HK-2 (cell line): Measurements from ENCODE around the gene CHIC2.

Experiments
- DNase-seq: peaks from one replicate; pipeline ENCODE4 v3.0.0-alpha.2; 2018; ENCODE audit not compliant: unreplicated experiment

CHIC2 gene

GRCh38 chr4:54005475-54005874 lies 58.9 kb downstream of the CHIC2 start:
- DNase-seq: no peak

- no peak for DNase-seq
Observed at GRCh38 chr4:54004463-54004862, 59.9 kb downstream of the CHIC2 start.

GRCh38 chr4:54001668-54002365 lies 62.6 kb downstream of the CHIC2 start:
- no peak for DNase-seq

GRCh38 chr4:53997898-53998297 lies 66.5 kb downstream of the CHIC2 start:
- DNase-seq: peak; percentile 23

GRCh38 chr4:53994382-53995102 lies 69.9 kb downstream of the CHIC2 start:
- no peak for DNase-seq

GRCh38 chr4:53992785-53993184 lies 71.6 kb downstream of the CHIC2 start:
- DNase-seq: no peak

- no peak for DNase-seq
Observed at GRCh38 chr4:53991821-53992220, 72.6 kb downstream of the CHIC2 start.

GRCh38 chr4:53990641-53991040 lies 73.8 kb downstream of the CHIC2 start:
- no peak for DNase-seq

- DNase-seq: peak; percentile 15
Observed at GRCh38 chr4:53987761-53988171, 76.6 kb downstream of the CHIC2 start.

- no peak for DNase-seq
Observed at GRCh38 chr4:53986062-53986461, 78.3 kb downstream of the CHIC2 start.

- DNase-seq: no peak
Observed at GRCh38 chr4:53981567-53981966, 82.8 kb downstream of the CHIC2 start.

GRCh38 chr4:53981066-53981465 lies 83.3 kb downstream of the CHIC2 start:
- DNase-seq: no peak

GRCh38 chr4:53974561-53974960 lies 89.8 kb downstream of the CHIC2 start:
- no peak for DNase-seq

- no peak for DNase-seq
Observed at GRCh38 chr4:53967986-53968385, 96.4 kb downstream of the CHIC2 start.

- no peak for DNase-seq
Observed at GRCh38 chr4:53963781-53964180, 100.6 kb downstream of the CHIC2 start.

- DNase-seq: no peak
Observed at GRCh38 chr4:53963336-53963735, 101.1 kb downstream of the CHIC2 start.

GRCh38 chr4:53962516-53963225 lies 101.7 kb downstream of the CHIC2 start:
- DNase-seq: peak; percentile 17

- no peak for DNase-seq
Observed at GRCh38 chr4:53961351-53961750, 103.1 kb downstream of the CHIC2 start.

- no peak for DNase-seq
Observed at GRCh38 chr4:53960843-53961242, 103.6 kb downstream of the CHIC2 start.
